DOHH2 (cell line): ENCODE measurements around the gene TACR1.
A peak's percentile ranks its signal among the peaks of the same experiment; 100 is the strongest.

ENCODE experiments used
- H3F3A ChIP-seq: fragments of 200-600 bp; sonication (generic), shearing (Covaris generic); 2 replicates; pipeline ENCODE4 v1.6.0; 2016; ENCODE audit warnings: antibody characterized with exemption, mild to moderate bottlenecking; ENCODE audit not compliant: control insufficient read depth, insufficient read depth
- H3K27ac ChIP-seq: fragments of 200-600 bp; sonication (generic); 2 replicates; pipeline ENCODE4 v1.5.1; 2014; ENCODE audit warnings: low read depth, mild to moderate bottlenecking, low read length, moderate library complexity
- H3K27me3 ChIP-seq: fragments of 200-600 bp; sonication (generic); 2 replicates; pipeline ENCODE4 v1.6.1; 2014; ENCODE audit warnings: mild to moderate bottlenecking, low read length, mixed read lengths; ENCODE audit not compliant: control insufficient read depth
- H3K36me3 ChIP-seq: fragments of 200-600 bp; sonication (generic); 2 replicates; pipeline ENCODE4 v1.6.1; 2014; ENCODE audit warnings: mild to moderate bottlenecking, low read length, moderate library complexity, mixed read lengths; ENCODE audit not compliant: control insufficient read depth
- H3K4me1 ChIP-seq: fragments of 200-600 bp; sonication (generic); 2 replicates; pipeline ENCODE4 v1.6.1; 2014; ENCODE audit warnings: mild to moderate bottlenecking, low read length, mixed read lengths; ENCODE audit not compliant: control insufficient read depth
- H3K4me2 ChIP-seq: fragments of 200-600 bp; sonication (generic); 2 replicates; pipeline ENCODE4 v1.6.0; 2014; ENCODE audit warnings: mild to moderate bottlenecking, low read length, moderate library complexity
- H3K4me3 ChIP-seq: fragments of 200-600 bp; sonication (generic); 2 replicates; pipeline ENCODE4 v1.5.1; 2014; ENCODE audit warnings: mild to moderate bottlenecking, low read length, mixed read lengths
- H3K79me2 ChIP-seq: fragments of 200-600 bp; sonication (generic); 2 replicates; pipeline ENCODE4 v1.6.1; 2014; ENCODE audit warnings: mild to moderate bottlenecking, low read length, mixed read lengths; ENCODE audit not compliant: control insufficient read depth
- H3K9me2 ChIP-seq: fragments of 200-600 bp; sonication (generic); replicated peaks from 2 replicates; pipeline ENCODE4 v1.6.1; 2014; ENCODE audit warnings: mild to moderate bottlenecking, low read length, mixed read lengths; ENCODE audit not compliant: control insufficient read depth
- H3K9me3 ChIP-seq: fragments of 200-600 bp; sonication (generic); 2 replicates; pipeline ENCODE4 v1.6.1; 2014; ENCODE audit warnings: antibody characterized with exemption, low read length, mixed read lengths; ENCODE audit not compliant: control insufficient read depth, insufficient read depth
- H4K20me1 ChIP-seq: fragments of 200-600 bp; sonication (generic); 2 replicates; pipeline ENCODE4 v1.6.0; 2014; ENCODE audit warnings: low read depth, mild to moderate bottlenecking, antibody characterized with exemption, low read length, moderate library complexity; ENCODE audit not compliant: control insufficient read depth, insufficient read depth
- EZH2phosphoT487 ChIP-seq: fragments of 200-600 bp; sonication (generic); IDR thresholded peaks from 2 replicates; pipeline ENCODE4 v1.6.1; 2017; ENCODE audit warnings: borderline replicate concordance, mild to moderate bottlenecking, antibody characterized with exemption, low read length, moderate library complexity, mixed read lengths
- TF ChIP-seq, protein P1 (sequence below): fragments of 200-600 bp; sonication (generic); IDR thresholded peaks from one replicate; pipeline ENCODE4 v1.5.1; 2014; ENCODE audit warnings: antibody characterized with exemption, mild to moderate bottlenecking, low read depth, low read length; ENCODE audit not compliant: poor library complexity, severe bottlenecking

TACR1 gene

DNA sequence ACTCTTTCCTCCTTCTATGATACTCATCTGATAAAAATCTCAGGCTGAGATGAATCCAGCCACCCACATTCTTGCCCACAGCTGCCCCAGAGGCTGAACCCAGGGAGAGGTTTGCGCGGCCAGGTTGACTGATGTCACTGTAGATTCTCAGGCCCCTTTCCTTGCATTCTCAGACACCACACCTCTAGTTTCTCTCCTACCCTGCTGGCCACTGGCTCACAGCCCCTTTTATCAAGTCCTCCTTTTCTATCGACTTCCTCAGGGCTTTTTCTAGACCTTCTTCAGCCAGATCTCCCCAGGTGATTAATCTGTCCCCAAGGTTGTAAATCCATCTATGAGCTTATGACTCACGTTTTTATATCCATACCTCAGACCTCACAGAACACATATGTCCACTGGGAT is 99.8 kb downstream of the TACR1 start:
- Histone ChIP-seq H3K4me3 (no peak overlapping the region), H4K20me1 (no peaks in the 10 kb centered on the region), H3K9me2 (no peaks in the 10 kb centered on the region), H3F3A (no peaks in the 10 kb centered on the region), H3K36me3 (no peaks in the 10 kb centered on the region), H3K79me2 (no peaks in the 10 kb centered on the region), H3K9me3 (peaks cover 3% of the 10 kb centered on the region), H3K27ac (no peak overlapping the region), H3K4me1 (no peaks in the 10 kb centered on the region), H3K4me2 (no peak overlapping the region), H3K27me3 (no peaks in the 10 kb centered on the region)
- TF ChIP-seq, protein P1, sequence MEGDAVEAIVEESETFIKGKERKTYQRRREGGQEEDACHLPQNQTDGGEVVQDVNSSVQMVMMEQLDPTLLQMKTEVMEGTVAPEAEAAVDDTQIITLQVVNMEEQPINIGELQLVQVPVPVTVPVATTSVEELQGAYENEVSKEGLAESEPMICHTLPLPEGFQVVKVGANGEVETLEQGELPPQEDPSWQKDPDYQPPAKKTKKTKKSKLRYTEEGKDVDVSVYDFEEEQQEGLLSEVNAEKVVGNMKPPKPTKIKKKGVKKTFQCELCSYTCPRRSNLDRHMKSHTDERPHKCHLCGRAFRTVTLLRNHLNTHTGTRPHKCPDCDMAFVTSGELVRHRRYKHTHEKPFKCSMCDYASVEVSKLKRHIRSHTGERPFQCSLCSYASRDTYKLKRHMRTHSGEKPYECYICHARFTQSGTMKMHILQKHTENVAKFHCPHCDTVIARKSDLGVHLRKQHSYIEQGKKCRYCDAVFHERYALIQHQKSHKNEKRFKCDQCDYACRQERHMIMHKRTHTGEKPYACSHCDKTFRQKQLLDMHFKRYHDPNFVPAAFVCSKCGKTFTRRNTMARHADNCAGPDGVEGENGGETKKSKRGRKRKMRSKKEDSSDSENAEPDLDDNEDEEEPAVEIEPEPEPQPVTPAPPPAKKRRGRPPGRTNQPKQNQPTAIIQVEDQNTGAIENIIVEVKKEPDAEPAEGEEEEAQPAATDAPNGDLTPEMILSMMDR: no peak
- TF ChIP-seq EZH2phosphoT487: no peak

DNA sequence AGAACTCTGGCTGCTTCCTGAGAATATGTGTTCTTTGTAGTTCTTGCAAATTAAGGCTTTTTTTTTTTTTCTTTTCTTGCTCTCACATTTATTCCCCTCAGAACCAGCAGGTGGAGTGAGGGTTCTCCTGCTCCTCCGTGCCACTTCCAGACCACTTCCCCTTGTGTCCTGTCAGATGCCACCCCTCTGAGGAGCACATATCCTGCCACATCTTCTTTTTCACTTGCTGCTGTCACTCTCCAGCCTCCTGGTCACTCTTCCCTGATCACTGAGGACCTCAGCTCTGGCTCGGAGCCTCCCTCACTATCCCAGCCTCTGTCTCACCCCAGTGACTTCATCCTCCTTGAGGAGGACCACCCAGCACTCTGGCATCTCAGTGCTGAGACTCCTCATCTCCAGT is 100.5 kb downstream of the TACR1 start:
- Histone ChIP-seq H3K4me2 (no peak overlapping the region), H3K27me3 (no peaks in the 10 kb centered on the region), H3K9me3 (peaks cover 3% of the 10 kb centered on the region), H3K27ac (no peak overlapping the region), H3K36me3 (no peaks in the 10 kb centered on the region), H3K79me2 (no peaks in the 10 kb centered on the region), H3K9me2 (no peaks in the 10 kb centered on the region), H4K20me1 (no peaks in the 10 kb centered on the region), H3K4me1 (no peaks in the 10 kb centered on the region), H3K4me3 (no peak overlapping the region), H3F3A (no peaks in the 10 kb centered on the region)
- TF ChIP-seq, protein P1: peak; percentile 36
- TF ChIP-seq EZH2phosphoT487: no peak

DNA sequence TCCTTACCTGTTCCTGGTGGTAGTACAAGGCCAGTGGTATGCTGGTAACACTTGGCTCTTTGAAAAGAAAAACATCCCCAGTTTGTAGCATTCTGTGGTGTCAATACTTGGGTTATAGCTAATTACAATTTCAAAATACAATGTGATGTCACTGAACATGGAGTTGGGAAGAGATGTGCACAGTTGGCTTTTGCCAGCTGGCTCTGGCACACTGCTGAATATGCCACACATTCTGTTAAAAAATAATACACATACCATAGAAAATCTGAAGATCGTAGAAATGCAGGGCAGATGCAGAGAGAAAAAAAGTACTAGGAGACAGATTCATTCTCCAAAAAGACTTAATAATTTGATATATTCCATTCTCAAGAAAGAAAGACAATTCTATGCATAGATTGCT is 101.5 kb downstream of the TACR1 start:
- H3K27ac ChIP-seq: no peak overlapping the region
- TF ChIP-seq, protein P1: no peak
- no peak for TF ChIP-seq EZH2phosphoT487
- no peak overlapping the region for H3K4me2 ChIP-seq
- H3K4me1 ChIP-seq: no peaks in the 10 kb centered on the region
- H3K9me3 ChIP-seq: peaks cover 3% of the 10 kb centered on the region
- no peaks in the 10 kb centered on the region for H3K36me3 ChIP-seq
- H4K20me1 ChIP-seq: no peaks in the 10 kb centered on the region
- H3K27me3 ChIP-seq: no peaks in the 10 kb centered on the region; the same call in 1 of the 2 replicates
- no peak overlapping the region for H3K4me3 ChIP-seq
- no peaks in the 10 kb centered on the region for H3K9me2 ChIP-seq
- no peaks in the 10 kb centered on the region for H3F3A ChIP-seq
- H3K79me2 ChIP-seq: no peaks in the 10 kb centered on the region
